HEK293 (cell line): ENCODE results near the gene SLC22A16.

Source experiments
- CTCF ChIA-PET: fragments of 350-600 bp; formaldehyde crosslinking; extraction: SDS; loops from one replicate; lab custom pipeline; 2021; ENCODE audit warnings: antibody characterized with exemption; lab: Yijun Ruan, JAX
- POLR2A ChIA-PET: fragments of 300-600 bp; formaldehyde crosslinking; extraction: SDS; loops from one replicate; lab custom pipeline; 2020; ENCODE audit warnings: antibody characterized with exemption, inconsistent platforms; lab: Yijun Ruan, JAX
- H3K27ac ChIP-seq: fragments of 200-500 bp; sonication (Bioruptor generic); 2 replicates; pipeline ENCODE4 v1.5.1; 2014; ENCODE audit warnings: low read depth, low read length, control low read depth, inconsistent platforms; ENCODE audit errors: extremely low read depth
- H3K36me3 ChIP-seq, 2 experiments: fragments of 200-500 bp in 1 of 2; sonication (Bioruptor generic) in 1 of 2; 1 replicate in 1 of 2; 2 replicates in 1 of 2; pipeline ENCODE4 v1.5.1; 2014 to 2017; ENCODE audit warnings: inconsistent platforms in 2 of 2, low read length in 2 of 2; ENCODE audit not compliant: control insufficient read depth in 2 of 2, insufficient read depth in 1 of 2
- H3K4me1 ChIP-seq: fragments of 200-500 bp; sonication (Bioruptor generic); 2 replicates; pipeline ENCODE4 v1.5.1; 2014; ENCODE audit warnings: mild to moderate bottlenecking, low read length, inconsistent platforms; ENCODE audit not compliant: control insufficient read depth, insufficient read depth
- H3K4me3 ChIP-seq: 2 replicates; pipeline ENCODE4 v1.5.1; 2011; ENCODE audit warnings: low read depth, mild to moderate bottlenecking, control low read depth, low read length, moderate library complexity
- H3K9me3 ChIP-seq: fragments of 200-500 bp; sonication (Bioruptor generic); 2 replicates; pipeline ENCODE4 v1.5.1; 2014; ENCODE audit warnings: low read depth, low read length, inconsistent platforms; ENCODE audit not compliant: control insufficient read depth, insufficient read depth
- GLI4 ChIP-seq: fragments of 450-650 bp; formaldehyde crosslinking; IDR thresholded peaks from 2 replicates; pipeline ENCODE4 v1.5.1; 2016; ENCODE audit warnings: missing biosample characterization, missing genetic modification characterization
- PBX3 ChIP-seq: sonication (generic); formaldehyde crosslinking; IDR thresholded peaks from 2 replicates; pipeline ENCODE4 v1.8.1; 2022; ENCODE audit warnings: mild to moderate bottlenecking, moderate library complexity, missing genetic modification reagents
- PRDM10 ChIP-seq: fragments of 450-650 bp; formaldehyde crosslinking; IDR thresholded peaks from 2 replicates; pipeline ENCODE4 v1.5.1; 2016; ENCODE audit warnings: missing biosample characterization, missing genetic modification characterization
- PRDM2 ChIP-seq: fragments of 450-650 bp; formaldehyde crosslinking; IDR thresholded peaks from 2 replicates; pipeline ENCODE4 v1.5.1; 2016; ENCODE audit warnings: missing biosample characterization, missing genetic modification characterization, borderline replicate concordance
- SALL2 ChIP-seq: fragments of 450-650 bp; formaldehyde crosslinking; IDR thresholded peaks from 2 replicates; pipeline ENCODE4 v1.5.0; 2017; ENCODE audit warnings: missing biosample characterization, mild to moderate bottlenecking, missing genetic modification characterization, borderline replicate concordance
- SP2 ChIP-seq: fragments of 450-650 bp; formaldehyde crosslinking; IDR thresholded peaks from 2 replicates; pipeline ENCODE4 v1.5.1; 2016; ENCODE audit warnings: missing biosample characterization, missing genetic modification characterization
- TRIM28 ChIP-seq: IDR thresholded peaks from 2 replicates; pipeline ENCODE4 v1.6.1; 2011; ENCODE audit warnings: low read length, control low read depth, borderline replicate concordance
- TSHZ1 ChIP-seq: fragments of 450-650 bp; formaldehyde crosslinking; IDR thresholded peaks from 2 replicates; pipeline ENCODE4 v1.5.1; 2016; ENCODE audit warnings: missing biosample characterization, missing genetic modification characterization, borderline replicate concordance
- YY2 ChIP-seq: fragments of 450-650 bp; formaldehyde crosslinking; IDR thresholded peaks from 2 replicates; pipeline ENCODE4 v1.5.1; 2016; ENCODE audit warnings: missing biosample characterization, missing genetic modification characterization
- ZBTB49 ChIP-seq: fragments of 450-650 bp; formaldehyde crosslinking; IDR thresholded peaks from 2 replicates; pipeline ENCODE4 v1.5.1; 2016; ENCODE audit warnings: missing biosample characterization, missing genetic modification characterization, low read depth
- ZNF10 ChIP-seq: fragments of 450-650 bp; formaldehyde crosslinking; IDR thresholded peaks from 2 replicates; pipeline ENCODE4 v1.5.1; 2017; ENCODE audit warnings: missing biosample characterization, missing genetic modification characterization
- ZNF174 ChIP-seq: fragments of 450-650 bp; formaldehyde crosslinking; IDR thresholded peaks from 2 replicates; pipeline ENCODE4 v1.5.0; 2017; ENCODE audit warnings: missing biosample characterization, mild to moderate bottlenecking, missing genetic modification characterization
- ZNF324 ChIP-seq: fragments of 450-650 bp; formaldehyde crosslinking; IDR thresholded peaks from 2 replicates; pipeline ENCODE4 v1.5.1; 2016; ENCODE audit warnings: missing biosample characterization, missing genetic modification characterization
- ZNF404 ChIP-seq: fragments of 450-650 bp; formaldehyde crosslinking; IDR thresholded peaks from 2 replicates; pipeline ENCODE4 v1.5.1; 2017; ENCODE audit warnings: missing biosample characterization, missing genetic modification characterization
- ZNF514 ChIP-seq: fragments of 450-650 bp; formaldehyde crosslinking; IDR thresholded peaks from 2 replicates; pipeline ENCODE4 v1.5.1; 2016; ENCODE audit warnings: missing biosample characterization, missing genetic modification characterization
- ZNF530 ChIP-seq: fragments of 450-650 bp; formaldehyde crosslinking; IDR thresholded peaks from 2 replicates; pipeline ENCODE4 v1.5.1; 2016; ENCODE audit warnings: low read depth, missing biosample characterization, missing genetic modification characterization
- ZNF549 ChIP-seq: fragments of 450-650 bp; IDR thresholded peaks from 2 replicates; pipeline ENCODE4 v1.5.1; 2018; ENCODE audit warnings: missing biosample characterization, missing genetic modification characterization, mild to moderate bottlenecking, inconsistent platforms, moderate library complexity
- ZNF624 ChIP-seq: fragments of 450-650 bp; formaldehyde crosslinking; IDR thresholded peaks from 2 replicates; pipeline ENCODE4 v1.5.1; 2017; ENCODE audit warnings: missing biosample characterization, missing genetic modification characterization
- ZNF701 ChIP-seq: fragments of 450-650 bp; formaldehyde crosslinking; IDR thresholded peaks from 2 replicates; pipeline ENCODE4 v1.5.1; 2016; ENCODE audit warnings: missing biosample characterization, missing genetic modification characterization
- ZNF777 ChIP-seq: fragments of 450-650 bp; formaldehyde crosslinking; IDR thresholded peaks from 2 replicates; pipeline ENCODE4 v1.5.1; 2017; ENCODE audit warnings: missing biosample characterization, missing genetic modification characterization, borderline replicate concordance

Gene SLC22A16

GRCh38 chr6:110395221-110395620 lies 81.2 kb downstream of the SLC22A16 start:
- Histone ChIP-seq H3K27ac (no peak overlapping the region), H3K4me3 (no peak overlapping the region), H3K9me3 (no peaks in the 10 kb centered on the region), H3K4me1 (peaks cover 3% of the 10 kb centered on the region; the same call in 1 of the 2 replicates), H3K36me3 (no peaks in the 10 kb centered on the region)
- TF ChIP-seq ZNF549 (tag by site-specific recombination) (no peak), ZNF404 (tag by site-specific recombination) (no peak), GLI4 (tag by site-specific recombination) (no peak), ZNF624 (no peak), ZNF530 (tag by site-specific recombination) (no peak), ZNF514 (tag by site-specific recombination) (no peak), TRIM28 (no peak), PRDM10 (tag by site-specific recombination) (no peak), SP2 (tag by site-specific recombination) (no peak), TSHZ1 (no peak), PBX3 (CRISPR knock-in tag) (no peak), PRDM2 (tag by site-specific recombination) (no peak), YY2 (tag by site-specific recombination) (no peak), ZNF701 (no peak), ZNF10 (tag by site-specific recombination) (no peak), ZNF174 (tag by site-specific recombination) (no peak), SALL2 (tag by site-specific recombination) (no peak), ZBTB49 (no peak), ZNF777 (no peak), ZNF324 (no peak)
- ChIA-PET POLR2A (no interaction called here), CTCF (interaction anchor here (7.7 kb wide), 1 partner anchor 356 kb away, joined by 98 read pairs; no protein-coding TSS in a partner anchor)
